AG09309 (cell line): ENCODE results near the gene ZC3H7B.

Experiments
- DNase-seq: peaks from one replicate; pipeline ENCODE4 v3.0.0-alpha.2; 2010; ENCODE audit warnings: low read depth
- H3K4me3 ChIP-seq: 2 replicates; pipeline ENCODE4 v1.5.1; 2011; ENCODE audit warnings: mild to moderate bottlenecking, low read depth, low read length, moderate library complexity; ENCODE audit not compliant: control insufficient read depth
- CTCF ChIP-seq: IDR thresholded peaks from 2 replicates; pipeline ENCODE4 v1.5.1; 2011; ENCODE audit warnings: mild to moderate bottlenecking, low read depth, low read length, inconsistent platforms; ENCODE audit not compliant: insufficient read depth, control insufficient read depth; ENCODE audit errors: missing control alignments

The ZC3H7B gene

GRCh38 chr22:41366323-41367029 lies 65.2 kb downstream of the ZC3H7B start:
- no peak overlapping the region for H3K4me3 ChIP-seq
- TF ChIP-seq CTCF: no peak
- DNase-seq: no peak

DNA sequence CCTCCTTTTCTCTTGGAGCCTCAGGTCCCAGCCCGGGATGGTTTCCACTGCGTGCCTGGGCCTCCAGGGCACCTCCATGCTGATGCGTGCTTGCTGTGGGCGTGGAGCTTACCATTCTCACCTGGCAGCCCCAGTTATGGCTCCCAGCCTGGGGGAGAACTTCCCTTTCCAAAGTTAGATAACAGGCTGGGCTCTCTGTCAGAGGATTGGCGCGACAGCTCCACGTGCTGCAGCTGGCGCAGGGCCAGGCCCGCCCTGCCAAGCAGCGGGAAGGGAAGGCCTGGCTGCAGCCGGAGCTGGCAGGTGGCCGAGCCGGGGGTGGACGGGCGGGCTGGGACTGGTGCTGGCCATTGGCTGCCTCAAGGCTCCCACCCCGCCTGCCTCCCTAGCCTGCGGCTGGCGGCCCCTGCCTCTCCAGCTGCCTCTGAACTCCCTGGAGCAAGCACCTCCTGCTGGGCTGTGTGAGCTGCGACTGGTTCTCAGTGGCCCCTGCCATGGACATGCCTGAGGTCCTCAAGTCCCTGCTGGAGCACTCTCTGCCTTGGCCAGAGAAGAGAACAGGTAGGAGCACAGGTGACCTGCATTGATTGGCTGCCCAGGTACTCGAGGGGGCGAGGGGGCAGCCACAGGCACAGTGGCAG lies 65.8 kb downstream of the ZC3H7B start:
- TF ChIP-seq CTCF: peak; percentile 42
- peak; percentile 69 for DNase-seq
- H3K4me3 ChIP-seq: peak overlapping the region; percentile 43

GRCh38 chr22:41367680-41368542 lies 66.6 kb downstream of the ZC3H7B start:
- TF ChIP-seq CTCF: no peak
- H3K4me3 ChIP-seq: peak overlapping the region; percentile 43
- peak; percentile 34 for DNase-seq

DNA sequence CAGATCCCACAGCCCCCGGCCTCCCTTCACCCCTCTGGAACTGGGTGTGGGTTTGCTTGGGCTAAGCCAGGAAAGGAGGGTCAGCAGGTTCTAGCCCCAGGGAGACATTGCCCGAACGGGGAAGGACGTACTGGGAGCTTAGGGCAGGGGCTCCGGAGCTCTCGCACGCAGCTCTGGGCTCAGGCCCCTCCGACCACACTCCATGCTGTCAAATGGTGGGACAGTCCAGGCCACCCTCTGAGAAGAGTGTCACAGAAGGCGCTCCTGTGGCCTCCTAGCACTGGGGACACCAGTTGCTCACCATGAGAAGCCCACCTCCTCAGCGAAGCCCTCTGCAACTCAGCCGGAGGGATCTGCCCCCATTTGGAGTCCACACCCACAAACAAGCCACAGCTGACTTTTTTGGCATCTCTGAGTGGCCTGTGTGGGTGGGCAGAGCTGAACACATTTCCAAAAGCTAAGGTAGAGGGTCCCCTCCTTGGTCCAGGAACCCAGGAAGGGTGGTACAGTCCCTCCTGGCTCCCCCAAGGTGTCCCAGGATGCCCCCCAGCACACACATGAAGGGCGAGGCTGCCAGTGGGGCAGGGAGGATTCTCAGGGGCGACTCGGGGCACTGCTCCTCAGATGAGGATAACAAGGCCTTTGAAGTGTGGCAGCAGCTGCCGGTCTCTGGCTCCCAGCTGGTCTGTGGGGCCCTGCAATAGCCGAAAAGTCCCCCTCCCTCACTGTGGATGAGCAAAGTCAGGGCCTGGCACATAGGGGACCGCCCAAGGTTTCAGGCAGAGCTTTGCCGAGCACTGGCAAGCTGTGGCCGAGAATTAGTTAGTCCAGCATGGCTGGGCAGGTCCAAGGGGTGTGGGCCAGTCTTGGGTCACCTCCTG lies 67.5 kb downstream of the ZC3H7B start:
- no peak for DNase-seq
- no peak for TF ChIP-seq CTCF
- peak overlapping the region; percentile 3; the same call in 1 of the 2 replicates for H3K4me3 ChIP-seq

GRCh38 chr22:41369424-41369745 lies 68.1 kb downstream of the ZC3H7B start:
- no peak overlapping the region for H3K4me3 ChIP-seq
- DNase-seq: no peak
- no peak for TF ChIP-seq CTCF

DNA sequence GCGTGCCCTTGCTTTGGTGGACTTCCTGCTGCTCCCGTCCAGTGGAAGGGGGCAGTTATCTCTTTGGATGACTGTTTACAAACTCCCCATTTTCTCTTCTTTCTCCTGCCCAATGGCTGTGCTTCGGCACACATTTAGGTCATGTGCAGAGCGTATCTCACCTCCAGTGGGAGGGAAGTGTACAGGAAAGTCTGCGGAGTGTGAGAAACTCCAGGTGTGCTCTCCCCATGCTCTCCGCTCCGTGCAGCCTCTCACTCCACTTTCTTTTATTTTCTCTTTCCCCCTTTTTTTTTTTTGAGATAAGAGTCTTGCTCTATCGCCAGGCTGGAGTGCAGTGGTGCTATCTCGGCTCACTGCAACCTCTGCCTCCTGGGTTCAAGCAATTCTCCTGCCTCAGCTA lies 68.5 kb downstream of the ZC3H7B start:
- TF ChIP-seq CTCF: no peak
- no peak for DNase-seq

More for the DNA sequence above, 68.5 kb downstream of the ZC3H7B start:
- H3K4me3 ChIP-seq: no peak overlapping the region
